HG03135 (cell line): ENCODE results near the gene TDRD9.

Source experiments
- ATAC-seq: cut with Tn5 transposase; IDR thresholded peaks from one replicate; pipeline ENCODE4 v1.9.1; 2021; ENCODE audit warnings: mild to moderate bottlenecking, moderate library complexity; ENCODE audit not compliant: unreplicated experiment

The TDRD9 gene

DNA sequence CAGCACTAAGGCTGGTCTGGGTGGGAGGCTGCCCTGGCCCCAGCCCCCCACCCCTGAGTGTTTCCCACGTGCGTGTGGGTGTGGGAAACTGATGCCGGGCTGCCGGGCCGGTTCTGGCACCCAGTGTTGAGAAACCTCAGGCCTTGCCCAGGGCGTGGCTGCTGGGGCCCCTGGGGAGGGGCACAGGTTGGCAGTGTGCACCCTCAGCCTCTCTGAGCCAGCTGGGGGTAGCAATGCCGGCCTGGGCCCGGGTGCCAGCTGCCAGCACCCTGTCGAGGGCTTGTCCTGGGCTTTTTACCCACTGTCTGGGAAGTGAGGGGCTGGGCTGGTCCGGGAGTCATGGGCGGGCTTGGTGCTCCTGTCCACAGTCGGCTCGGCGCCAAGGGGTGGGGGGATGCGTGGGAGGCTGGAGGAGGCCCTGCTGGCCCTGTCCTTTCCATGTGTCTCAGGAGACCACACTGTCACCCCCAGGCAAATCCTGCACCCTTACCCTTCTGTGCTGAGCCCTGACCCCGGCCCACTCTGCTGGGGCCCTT lies 172.9 kb downstream of the TDRD9 start:
- no peak for ATAC-seq

DNA sequence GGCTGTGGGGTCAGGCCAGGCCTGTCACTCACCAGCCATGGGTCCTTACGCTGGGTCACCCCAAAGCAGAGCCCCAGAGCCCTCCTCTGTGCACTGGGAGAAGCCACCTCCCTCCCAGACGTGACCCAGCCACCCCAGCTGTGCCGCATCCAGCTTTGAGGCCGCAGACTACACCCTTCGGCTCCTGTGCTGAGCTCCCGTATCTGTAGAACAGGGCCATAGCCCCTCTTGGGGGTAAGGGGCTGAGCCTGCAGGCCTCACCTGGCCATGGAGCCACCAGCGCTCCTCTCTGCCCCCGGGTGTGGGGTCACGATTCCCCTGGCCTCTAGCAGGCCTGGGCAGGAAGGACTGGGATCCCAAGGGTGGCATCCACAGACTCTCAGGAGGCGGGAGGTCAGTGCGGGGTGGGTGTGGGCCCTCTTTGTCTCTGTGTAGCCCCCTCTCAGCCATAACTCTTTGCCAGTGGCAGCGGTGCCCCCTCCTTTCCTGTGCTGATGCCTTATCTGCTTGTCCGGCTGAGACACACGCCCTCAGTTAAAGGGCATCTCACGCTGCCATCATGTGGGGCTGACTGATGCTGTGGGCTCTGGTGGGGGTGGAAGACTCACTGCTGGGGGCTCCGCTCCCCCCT lies 173.5 kb downstream of the TDRD9 start:
- ATAC-seq = no peak
